GM23338 (cell line): ENCODE measurements around the gene NCBP3.

ENCODE experiments used
- CREB1 ChIP-seq: fragments of 250-450 bp; sonication (Bioruptor Pico); IDR thresholded peaks from 2 replicates; pipeline ENCODE4 v1.5.0; 2020; ENCODE audit warnings: low read depth, mild to moderate bottlenecking, moderate library complexity
- CTCF ChIP-seq, 2 experiments: fragments of 200-600 bp in 1 of 2; sonication (generic) in 1 of 2; conservative IDR thresholded peaks; 2 replicates each; pipeline versions ENCODE4 v1.5.1 to v1.6.1; 2016 to 2017; ENCODE audit warnings: antibody characterized with exemption in 2 of 2, low read depth in 2 of 2, mild to moderate bottlenecking in 2 of 2, moderate library complexity in 1 of 2
- EZH2 ChIP-seq: fragments of 200-600 bp; sonication (generic); IDR thresholded peaks from one replicate; pipeline ENCODE4 v1.8.0; 2017; ENCODE audit warnings: antibody characterized with exemption, mild to moderate bottlenecking, low read depth; ENCODE audit not compliant: unreplicated experiment
- EZH2phosphoT487 ChIP-seq: fragments of 200-600 bp; sonication (generic); IDR thresholded peaks from one replicate; pipeline ENCODE4 v1.8.1; 2018; ENCODE audit warnings: antibody characterized with exemption; ENCODE audit not compliant: unreplicated experiment
- JUNB ChIP-seq: IDR thresholded peaks from one replicate; pipeline ENCODE4 v1.6.1; 2016; ENCODE audit warnings: antibody characterized with exemption; ENCODE audit not compliant: unreplicated experiment
- NANOG ChIP-seq: IDR thresholded peaks from 2 replicates; pipeline ENCODE4 v1.6.1; 2016; ENCODE audit warnings: antibody characterized with exemption, borderline replicate concordance
- POLR2AphosphoS5 ChIP-seq: IDR thresholded peaks from 2 replicates; pipeline ENCODE4 v1.6.1; 2016; ENCODE audit warnings: antibody characterized with exemption, low read depth
- REST ChIP-seq: IDR thresholded peaks from one replicate; pipeline ENCODE4 v1.6.1; 2018; ENCODE audit warnings: antibody characterized with exemption; ENCODE audit not compliant: unreplicated experiment
- STAT1 ChIP-seq: IDR thresholded peaks from one replicate; pipeline ENCODE4 v1.6.1; 2016; ENCODE audit warnings: antibody characterized with exemption; ENCODE audit not compliant: unreplicated experiment
- ZNF114 ChIP-seq: fragments of 250-450 bp; sonication (Bioruptor Pico); IDR thresholded peaks from 2 replicates; pipeline ENCODE4 v1.5.0; 2020; ENCODE audit warnings: mild to moderate bottlenecking, moderate library complexity

- no peak for TF ChIP-seq REST
- no peak for TF ChIP-seq CTCF (conservative IDR thresholded peaks at IDR 0.05; ENCODE audit: low read depth in 2 of 2)
- TF ChIP-seq EZH2: no peak
- TF ChIP-seq JUNB: no peak
- TF ChIP-seq ZNF114: no peak
- no peak for TF ChIP-seq EZH2phosphoT487
- no peak for TF ChIP-seq CREB1 (CRISPR knock-in tag)
- no peak for TF ChIP-seq STAT1
- TF ChIP-seq NANOG: no peak
- TF ChIP-seq POLR2AphosphoS5: no peak
Observed at GRCh38 chr17:3848229-3848835, 2.3 kb upstream of the NCBP3 start.
